Colonic mucosa (tissue), 4 donors: ENCODE measurements around the gene TTYH2. TPM values are rescaled to one million over a fixed set of nuclear protein-coding genes. Genes with fewer than 3 reads are reported as not detected.

ENCODE experiments used
- DNase-seq: peaks from one replicate; pipeline ENCODE4 v3.0.0-alpha.2; 2020
- H3K27ac ChIP-seq: fragments of 200-600 bp; one replicate; pipeline ENCODE4 v1.8.0; 2021
- H3K27me3 ChIP-seq: fragments of 200-600 bp; one replicate; pipeline ENCODE4 v1.8.0; 2021
- H3K36me3 ChIP-seq: fragments of 200-600 bp; one replicate; pipeline ENCODE4 v1.8.0; 2021
- H3K4me1 ChIP-seq: fragments of 200-600 bp; one replicate; pipeline ENCODE4 v1.8.0; 2021; ENCODE audit warnings: mild to moderate bottlenecking
- H3K4me3 ChIP-seq: fragments of 200-600 bp; one replicate; pipeline ENCODE4 v1.8.0; 2021
- H3K9ac ChIP-seq, 2 donors: one replicate each; pipeline ENCODE4 v1.7.0; 2013; ENCODE audit warnings: control low read depth in 2 of 2, low read depth in 2 of 2, low read length in 2 of 2
- H3K9me3 ChIP-seq: fragments of 200-600 bp; one replicate; pipeline ENCODE4 v1.8.0; 2021
- intact Hi-C: fragments of 100-400 bp; cut with DNase I; formaldehyde crosslinking; loops from one replicate; pipeline ENCODE4 v1.14.1; 2022
- total RNA-seq, 2 donors: library from RNA; stranded (reverse); fragmentation: NEBNext Ultra II Directional in 1 of 2; extraction: Animal tissue kit (Norgen Biotek cat#: 25700) in 1 of 2; gene quantifications; one replicate each; pipeline ENCODE4 v1.2.1, GENCODE V29; 2021
- TF ChIP-seq, protein P1 (sequence below): fragments of 200-600 bp; IDR thresholded peaks from one replicate; pipeline ENCODE4 v1.8.0; 2022; ENCODE audit warnings: antibody characterized with exemption, mild to moderate bottlenecking
- donor health status: healthy.
- donor health status: DM: no; HTN: no; CAD: no.
- donor health status: DM: no; HTN: no; CAD: no.

TTYH2 gene
- total RNA-seq, 2 donors from 2014 or later: 0.86 to 2.9 TPM

- DNase-seq: no peak
- H3K36me3 ChIP-seq: no peaks in the 10 kb centered on the region
- TF ChIP-seq, protein P1, sequence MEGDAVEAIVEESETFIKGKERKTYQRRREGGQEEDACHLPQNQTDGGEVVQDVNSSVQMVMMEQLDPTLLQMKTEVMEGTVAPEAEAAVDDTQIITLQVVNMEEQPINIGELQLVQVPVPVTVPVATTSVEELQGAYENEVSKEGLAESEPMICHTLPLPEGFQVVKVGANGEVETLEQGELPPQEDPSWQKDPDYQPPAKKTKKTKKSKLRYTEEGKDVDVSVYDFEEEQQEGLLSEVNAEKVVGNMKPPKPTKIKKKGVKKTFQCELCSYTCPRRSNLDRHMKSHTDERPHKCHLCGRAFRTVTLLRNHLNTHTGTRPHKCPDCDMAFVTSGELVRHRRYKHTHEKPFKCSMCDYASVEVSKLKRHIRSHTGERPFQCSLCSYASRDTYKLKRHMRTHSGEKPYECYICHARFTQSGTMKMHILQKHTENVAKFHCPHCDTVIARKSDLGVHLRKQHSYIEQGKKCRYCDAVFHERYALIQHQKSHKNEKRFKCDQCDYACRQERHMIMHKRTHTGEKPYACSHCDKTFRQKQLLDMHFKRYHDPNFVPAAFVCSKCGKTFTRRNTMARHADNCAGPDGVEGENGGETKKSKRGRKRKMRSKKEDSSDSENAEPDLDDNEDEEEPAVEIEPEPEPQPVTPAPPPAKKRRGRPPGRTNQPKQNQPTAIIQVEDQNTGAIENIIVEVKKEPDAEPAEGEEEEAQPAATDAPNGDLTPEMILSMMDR: no peak
- peaks cover 8% of the 10 kb centered on the region for H3K4me1 ChIP-seq
- no peak overlapping the region for H3K9ac ChIP-seq
- intact Hi-C loops: no loop called here
- no peak overlapping the region for H3K4me3 ChIP-seq
- H3K27me3 ChIP-seq: peaks cover 7% of the 10 kb centered on the region
- H3K27ac ChIP-seq: no peak overlapping the region
- H3K9me3 ChIP-seq: no peaks in the 10 kb centered on the region
Measured at GRCh38 chr17:74217037-74217730, 3.8 kb downstream of the TTYH2 start.

- Histone ChIP-seq H3K9ac (no peak overlapping the region), H3K27me3 (peaks cover 7% of the 10 kb centered on the region), H3K4me1 (peaks cover 1% of the 10 kb centered on the region), H3K4me3 (no peak overlapping the region), H3K27ac (no peak overlapping the region), H3K36me3 (no peaks in the 10 kb centered on the region), H3K9me3 (no peaks in the 10 kb centered on the region)
- intact Hi-C loops: no loop called here
- DNase-seq: no peak
- TF ChIP-seq, protein P1: no peak
Measured at GRCh38 chr17:74217888-74218287, 4.5 kb downstream of the TTYH2 start.

DNA sequence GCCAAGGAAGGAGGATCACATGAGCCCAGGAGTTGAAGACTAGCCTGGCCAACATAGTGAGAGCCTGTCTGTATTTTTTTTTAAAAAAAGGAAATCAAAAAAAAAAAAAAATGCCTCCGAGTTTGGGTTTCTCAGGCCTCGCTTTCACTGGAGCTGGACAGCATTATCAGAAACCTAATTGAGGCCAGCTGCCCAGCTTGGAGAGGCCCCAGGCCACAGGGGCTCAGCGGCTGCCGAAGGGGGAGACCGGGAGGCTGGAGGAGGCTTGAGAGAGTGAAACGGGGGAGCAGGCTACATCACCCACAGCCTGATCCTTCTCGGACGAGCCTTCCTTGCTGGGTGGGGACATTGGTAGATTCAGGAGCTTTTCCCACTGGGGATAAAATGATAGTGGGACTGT lies 5.1 kb downstream of the TTYH2 start:
- no peak overlapping the region for H3K9ac ChIP-seq
- no peaks in the 10 kb centered on the region for H3K4me1 ChIP-seq
- no peaks in the 10 kb centered on the region for H3K9me3 ChIP-seq
- intact Hi-C loops: no loop called here
- H3K27me3 ChIP-seq: peaks cover 7% of the 10 kb centered on the region
- no peaks in the 10 kb centered on the region for H3K36me3 ChIP-seq
- no peak for DNase-seq
- no peak overlapping the region for H3K27ac ChIP-seq
- no peak overlapping the region for H3K4me3 ChIP-seq
- TF ChIP-seq, protein P1: no peak

DNA sequence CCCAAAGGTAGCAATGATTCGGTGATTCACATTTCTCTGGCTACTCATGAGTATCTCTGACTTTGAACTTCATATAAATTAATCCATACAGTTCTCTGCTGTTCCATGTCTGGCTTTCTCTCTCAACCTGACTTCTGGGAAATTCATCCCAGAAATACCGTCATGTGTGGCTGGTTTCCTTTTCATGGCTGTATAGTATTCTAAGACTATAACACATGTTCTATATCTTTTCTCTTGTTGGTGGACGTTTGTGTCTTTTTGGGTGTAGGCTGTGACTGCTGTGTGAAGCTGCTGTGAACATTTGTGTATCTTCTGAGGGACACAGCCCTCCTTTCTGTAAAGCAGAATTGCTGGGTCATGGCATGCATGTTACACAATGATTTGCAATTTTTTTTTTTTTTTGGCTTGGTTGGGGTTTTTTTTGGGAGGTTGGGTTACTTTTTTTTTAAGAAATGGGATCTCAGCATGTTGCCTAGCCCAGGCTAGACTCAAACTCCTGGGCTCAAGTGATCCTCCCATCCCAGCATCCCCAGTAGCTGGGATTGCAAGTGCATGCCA lies 6.3 kb downstream of the TTYH2 start:
- H3K36me3 ChIP-seq: no peaks in the 10 kb centered on the region
- TF ChIP-seq, protein P1: no peak

DNA sequence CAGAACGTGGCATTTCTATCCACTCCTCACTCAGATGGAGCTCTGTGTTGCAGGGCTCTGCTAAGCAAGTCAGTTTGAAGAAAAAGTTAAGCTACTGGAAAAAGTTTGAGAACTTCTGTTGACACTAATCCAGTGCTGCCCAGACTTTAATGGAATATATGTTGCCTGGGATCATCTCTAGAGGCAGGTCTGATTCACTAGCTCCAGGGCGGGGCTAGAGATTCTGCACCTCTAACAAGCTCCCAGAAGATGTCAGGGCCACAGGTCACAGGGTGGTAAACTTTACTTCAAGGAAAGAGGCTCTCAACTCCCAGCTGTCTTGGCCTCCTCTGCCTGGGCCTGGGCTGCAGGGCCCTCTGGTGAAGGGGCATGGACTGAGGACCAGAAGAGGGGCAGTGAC lies 6.8 kb downstream of the TTYH2 start:
- H3K27me3 ChIP-seq: no peaks in the 10 kb centered on the region
- no peaks in the 10 kb centered on the region for H3K4me1 ChIP-seq
- DNase-seq: no peak
- H3K9ac ChIP-seq: no peak overlapping the region
- H3K4me3 ChIP-seq: no peak overlapping the region
- H3K9me3 ChIP-seq: no peaks in the 10 kb centered on the region
- no peaks in the 10 kb centered on the region for H3K36me3 ChIP-seq
- TF ChIP-seq, protein P1: no peak
- no peak overlapping the region for H3K27ac ChIP-seq
- intact Hi-C loops: no loop called here

More for the DNA sequence above, 6.3 kb downstream of the TTYH2 start:
- Histone ChIP-seq H3K27me3 (no peaks in the 10 kb centered on the region), H3K4me3 (no peak overlapping the region), H3K9ac (no peak overlapping the region), H3K9me3 (no peaks in the 10 kb centered on the region), H3K4me1 (no peaks in the 10 kb centered on the region), H3K27ac (no peak overlapping the region)
- DNase-seq: no peak
- intact Hi-C loops: no loop called here
